ENCODE results near the gene RPS29.

Gene RPS29

DNA sequence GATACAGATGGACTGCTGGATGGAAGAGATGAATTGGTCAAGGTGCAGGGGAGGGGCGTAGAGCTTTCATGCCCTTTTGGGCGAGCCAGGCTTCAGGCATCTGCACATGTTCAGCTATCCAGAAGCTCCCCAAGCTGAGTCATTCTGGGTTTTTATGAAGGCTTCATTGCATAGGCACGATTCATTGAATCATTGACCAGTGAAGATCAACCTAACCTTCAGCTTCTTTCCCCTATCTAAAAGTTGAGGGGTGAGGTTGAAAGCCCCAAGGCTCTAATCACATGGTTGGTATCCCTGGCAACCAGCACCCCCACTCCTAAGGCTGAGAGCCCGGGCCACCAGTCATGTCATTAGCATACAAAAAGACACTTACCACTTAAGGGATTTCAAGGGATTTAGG is 36.3 kb downstream of the RPS29 start:
- DNase-seq, result no peak

DNA sequence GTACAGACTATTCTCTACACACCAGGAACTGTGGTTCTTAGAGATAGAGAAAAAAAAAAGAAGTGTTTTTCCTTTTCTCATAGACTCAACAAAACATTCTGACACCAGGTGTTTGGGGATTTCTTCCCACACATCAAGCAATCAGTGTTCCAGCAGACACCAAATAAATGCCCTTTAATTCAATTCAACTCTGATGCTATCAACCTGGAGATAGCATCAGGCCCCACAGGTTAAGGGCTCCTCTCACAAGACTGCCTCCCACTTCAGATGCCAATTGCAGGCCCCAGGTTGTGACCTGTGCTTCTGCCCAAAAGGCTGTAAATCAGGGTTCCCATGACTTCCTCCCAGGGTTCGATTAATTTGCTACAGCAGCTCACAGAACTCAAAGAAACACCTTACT is 36.7 kb downstream of the RPS29 start:
- no peak for DNase-seq

DNA sequence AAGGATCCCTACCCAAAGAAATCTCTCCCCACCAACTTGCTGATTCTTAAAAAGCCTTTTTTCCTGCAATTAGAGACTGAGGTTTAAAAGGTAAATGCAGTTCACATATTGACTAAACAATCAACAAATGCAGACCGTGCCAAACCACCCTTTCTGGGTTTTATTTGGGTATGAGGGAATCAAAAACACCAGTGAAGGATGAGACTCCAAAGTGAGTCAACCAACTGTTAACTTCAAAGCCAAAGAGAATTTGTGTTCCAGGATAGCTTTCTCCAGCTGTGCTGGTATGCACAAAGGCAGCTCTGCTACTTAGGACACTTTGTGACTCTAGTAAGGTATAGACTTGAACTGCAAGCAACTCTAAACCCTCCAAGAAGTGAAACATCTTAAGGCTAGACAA is 39.4 kb downstream of the RPS29 start:
- DNase-seq, result no peak

DNA sequence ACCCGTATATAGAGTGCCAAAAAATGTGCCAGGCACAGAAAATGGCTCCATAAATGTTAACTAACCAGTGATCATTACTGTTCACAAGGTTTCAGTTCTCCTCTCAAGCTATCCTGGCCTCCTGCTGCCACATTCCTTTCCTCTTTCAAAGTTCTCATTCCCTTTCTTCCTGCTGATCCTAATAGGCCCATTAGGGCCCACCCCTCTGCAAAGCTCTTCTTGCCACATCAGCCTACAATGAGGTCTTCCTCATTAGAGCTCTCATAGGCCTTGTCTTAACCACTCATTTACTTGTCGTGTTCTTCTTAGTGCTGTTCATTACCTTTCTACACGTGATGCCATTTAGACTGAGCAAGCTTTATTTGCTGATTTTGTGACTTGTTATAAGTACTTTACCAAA is 40.5 kb downstream of the RPS29 start:
- DNase-seq, result no peak

DNA sequence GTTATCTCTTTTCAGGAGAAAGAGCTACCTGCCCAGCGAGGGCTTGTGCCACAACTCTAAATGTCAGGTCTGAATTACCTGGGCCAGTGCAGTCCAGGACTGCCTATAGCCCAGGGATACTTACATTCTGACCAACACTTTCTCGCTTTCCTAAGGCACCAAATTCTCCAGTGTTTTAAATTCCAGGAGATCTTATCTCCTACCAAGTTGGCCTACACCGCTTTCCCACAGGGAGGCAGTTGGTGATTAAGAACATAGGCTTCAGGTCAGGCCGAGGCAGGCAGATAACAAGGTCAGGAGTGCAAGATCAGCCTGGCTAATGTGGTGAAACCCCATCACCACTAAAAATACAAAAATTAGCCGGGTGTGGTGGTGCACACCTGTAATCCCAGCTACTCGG is 41.1 kb downstream of the RPS29 start:
- no peak for DNase-seq

DNA sequence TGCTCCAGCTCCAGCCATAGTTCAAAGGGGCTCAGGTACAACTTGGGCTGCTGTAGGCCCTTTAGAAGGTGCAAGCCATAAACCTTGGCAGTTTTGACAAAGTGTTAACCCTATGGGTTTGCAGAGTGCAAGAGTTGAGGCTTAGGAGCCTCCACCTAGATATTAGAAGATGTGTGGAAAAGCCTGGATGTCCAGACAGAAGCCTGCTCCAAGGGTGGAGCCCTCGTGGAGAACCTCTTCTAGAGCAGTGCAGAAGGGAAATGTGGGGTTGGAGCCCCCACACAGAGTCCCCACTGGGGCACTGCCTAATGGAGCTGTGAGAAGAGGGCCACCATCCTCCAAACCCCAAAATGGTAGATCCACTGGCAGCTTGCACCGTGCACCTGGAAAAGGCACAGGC is 45.1 kb downstream of the RPS29 start:
- no peak for DNase-seq

DNA sequence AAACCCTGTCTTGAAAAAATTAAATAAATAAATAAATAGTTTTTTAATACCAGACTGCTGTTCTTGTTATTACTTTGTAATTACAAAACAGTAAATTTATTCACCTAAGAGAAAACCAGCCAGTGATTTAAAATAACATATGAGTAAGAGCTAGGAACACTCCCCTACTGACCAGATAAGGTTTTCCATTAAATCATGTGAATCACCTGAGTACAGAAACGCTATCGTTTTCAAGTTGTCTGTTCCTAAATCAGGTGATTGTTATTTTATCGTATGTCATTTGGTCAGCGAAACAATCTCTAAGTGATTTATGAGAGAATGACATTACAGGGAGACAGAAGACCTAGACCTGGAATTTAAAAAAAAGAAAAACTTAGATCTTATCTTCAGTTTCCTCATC is 47.3 kb downstream of the RPS29 start:
- DNase-seq, result no peak
